ENCODE results near the gene SFXN4. TPM values are rescaled to one million over a fixed set of nuclear protein-coding genes. Genes with fewer than 3 reads are reported as not detected.
A peak's percentile ranks its signal among the peaks of the same experiment; 100 is the strongest.

Gene SFXN4
- total RNA-seq, 1 experiment from 2014 or later, result 67.0 TPM

DNA sequence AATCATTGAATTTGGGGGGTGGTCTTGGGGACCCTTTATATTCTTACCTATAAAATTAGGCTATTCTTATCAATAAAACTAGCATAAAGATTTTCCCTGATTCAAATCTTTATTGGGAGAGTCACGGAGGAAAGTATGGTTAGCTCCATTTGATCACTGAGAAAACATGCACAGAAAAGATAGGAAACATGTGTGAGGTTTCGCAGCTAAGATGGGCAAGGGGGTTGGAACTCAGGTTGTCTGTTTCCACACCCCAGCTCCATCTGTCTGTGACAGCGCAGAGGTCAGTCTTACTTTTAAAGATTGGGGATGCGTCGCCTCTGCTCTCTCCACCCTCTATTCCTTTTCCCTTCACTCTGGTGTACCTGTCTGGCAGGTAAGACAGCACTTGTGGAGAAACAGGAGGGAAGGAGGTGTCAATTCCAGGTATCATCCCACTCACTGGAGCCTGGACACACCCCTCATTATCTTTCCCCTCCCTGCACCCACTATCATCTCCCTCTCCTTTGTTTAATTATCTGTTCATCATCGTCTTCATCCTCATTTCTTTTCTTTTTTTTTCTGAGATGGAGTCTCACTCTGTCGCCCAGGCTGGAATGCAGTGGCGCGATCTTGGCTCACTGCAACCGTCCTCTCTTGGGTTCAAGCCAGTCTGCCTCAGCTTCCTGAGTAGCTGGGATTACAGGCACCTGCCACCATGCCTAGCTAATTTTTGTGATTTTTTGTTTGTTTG is 64.0 kb downstream of the SFXN4 start:
- H3K4me3 ChIP-seq (ENCODE audit: low read depth in 2 of 2, low read length in 2 of 2), result peak overlapping the region; percentile 26 to 48
- POLR2A ChIA-PET, result interaction anchor here (0.7 kb wide), 2 partner anchors 8 to 197 kb away, joined by 3 read pairs; no protein-coding TSS in a partner anchor
- H3K36me3 ChIP-seq (ENCODE audit: control insufficient read depth, insufficient read depth, low read length), result no peaks in the 10 kb centered on the region; the same call in 1 of the 2 replicates
- H3K27me3 ChIP-seq (ENCODE audit: control insufficient read depth, insufficient read depth, low read length), result no peaks in the 10 kb centered on the region
- CTCF ChIA-PET, result interaction anchor here (0.5 to 0.6 kb wide), 2 partner anchors 10 to 60 kb away, joined by 5 to 7 read pairs; no protein-coding TSS in a partner anchor
- H3K27ac ChIP-seq (ENCODE audit: low read length), result 0 out of 2 replicates have a peak overlapping the region, but pooled peaks have one; percentile 25
- TF ChIP-seq SIN3A (IDR thresholded peaks at IDR 0.05; ENCODE audit: borderline replicate concordance, insufficient read depth, low read depth, low read length) (no peak), POLR2AphosphoS5 (IDR thresholded peaks at IDR 0.05; ENCODE audit: low read depth, low read length) (no peak), TCF7L2 (IDR thresholded peaks at IDR 0.05; ENCODE audit: low read depth, low read length) (no peak)
- TF ChIP-seq, protein P1, sequence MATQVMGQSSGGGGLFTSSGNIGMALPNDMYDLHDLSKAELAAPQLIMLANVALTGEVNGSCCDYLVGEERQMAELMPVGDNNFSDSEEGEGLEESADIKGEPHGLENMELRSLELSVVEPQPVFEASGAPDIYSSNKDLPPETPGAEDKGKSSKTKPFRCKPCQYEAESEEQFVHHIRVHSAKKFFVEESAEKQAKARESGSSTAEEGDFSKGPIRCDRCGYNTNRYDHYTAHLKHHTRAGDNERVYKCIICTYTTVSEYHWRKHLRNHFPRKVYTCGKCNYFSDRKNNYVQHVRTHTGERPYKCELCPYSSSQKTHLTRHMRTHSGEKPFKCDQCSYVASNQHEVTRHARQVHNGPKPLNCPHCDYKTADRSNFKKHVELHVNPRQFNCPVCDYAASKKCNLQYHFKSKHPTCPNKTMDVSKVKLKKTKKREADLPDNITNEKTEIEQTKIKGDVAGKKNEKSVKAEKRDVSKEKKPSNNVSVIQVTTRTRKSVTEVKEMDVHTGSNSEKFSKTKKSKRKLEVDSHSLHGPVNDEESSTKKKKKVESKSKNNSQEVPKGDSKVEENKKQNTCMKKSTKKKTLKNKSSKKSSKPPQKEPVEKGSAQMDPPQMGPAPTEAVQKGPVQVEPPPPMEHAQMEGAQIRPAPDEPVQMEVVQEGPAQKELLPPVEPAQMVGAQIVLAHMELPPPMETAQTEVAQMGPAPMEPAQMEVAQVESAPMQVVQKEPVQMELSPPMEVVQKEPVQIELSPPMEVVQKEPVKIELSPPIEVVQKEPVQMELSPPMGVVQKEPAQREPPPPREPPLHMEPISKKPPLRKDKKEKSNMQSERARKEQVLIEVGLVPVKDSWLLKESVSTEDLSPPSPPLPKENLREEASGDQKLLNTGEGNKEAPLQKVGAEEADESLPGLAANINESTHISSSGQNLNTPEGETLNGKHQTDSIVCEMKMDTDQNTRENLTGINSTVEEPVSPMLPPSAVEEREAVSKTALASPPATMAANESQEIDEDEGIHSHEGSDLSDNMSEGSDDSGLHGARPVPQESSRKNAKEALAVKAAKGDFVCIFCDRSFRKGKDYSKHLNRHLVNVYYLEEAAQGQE (IDR thresholded peaks at IDR 0.05; ENCODE audit: insufficient read depth in 1 of 2, low read depth in 2 of 2, low read length in 1 of 2), result no peak
- in situ Hi-C loops (cut with HindIII; ENCODE audit: low pct_unique_long_range_greater_than_20kb, low sequenced_read_pairs) (no loop called here), intact Hi-C loops (cut with micrococcal nuclease; ENCODE audit: unreplicated experiment) (no loop called here)
- H3K4me1 ChIP-seq (ENCODE audit: control insufficient read depth, insufficient read depth, low read length), result peaks cover 15% of the 10 kb centered on the region
- no peak for ATAC-seq
- no peak for DNase-seq (ENCODE audit: low read depth, low spot score)
- H3K9me3 ChIP-seq (ENCODE audit: control insufficient read depth, insufficient read depth, low read depth, low read length), result no peaks in the 10 kb centered on the region
- no TSS peak for BruUV-seq (replicated peaks)

- ATAC-seq, result no peak
- H3K36me3 ChIP-seq (ENCODE audit: control insufficient read depth, insufficient read depth, low read length), result no peaks in the 10 kb centered on the region; the same call in 1 of the 2 replicates
- no peaks in the 10 kb centered on the region for H3K9me3 ChIP-seq (ENCODE audit: control insufficient read depth, insufficient read depth, low read depth, low read length)
- intact Hi-C loops (cut with micrococcal nuclease; ENCODE audit: unreplicated experiment) (no loop called here), in situ Hi-C loops (cut with HindIII; ENCODE audit: low pct_unique_long_range_greater_than_20kb, low sequenced_read_pairs) (no loop called here)
- no peaks in the 10 kb centered on the region for H3K27me3 ChIP-seq (ENCODE audit: control insufficient read depth, insufficient read depth, low read length)
- ChIA-PET POLR2A (interaction anchor here (0.7 kb wide), 1 partner anchor 9 kb away, joined by 3 read pairs; no protein-coding TSS in a partner anchor), CTCF (interaction anchor here (0.5 to 0.6 kb wide), 2 partner anchors 11 to 60 kb away, joined by 5 to 7 read pairs; no protein-coding TSS in a partner anchor)
- H3K4me1 ChIP-seq (ENCODE audit: control insufficient read depth, insufficient read depth, low read length), result peaks cover 15% of the 10 kb centered on the region
- H3K4me3 ChIP-seq (ENCODE audit: low read depth in 2 of 2, low read length in 2 of 2), result no peak overlapping the region
- TF ChIP-seq SIN3A (IDR thresholded peaks at IDR 0.05; ENCODE audit: borderline replicate concordance, insufficient read depth, low read depth, low read length) (no peak), POLR2AphosphoS5 (IDR thresholded peaks at IDR 0.05; ENCODE audit: low read depth, low read length) (no peak), TCF7L2 (IDR thresholded peaks at IDR 0.05; ENCODE audit: low read depth, low read length) (no peak), CTCF (IDR thresholded peaks at IDR 0.05) (no peak)
- TF ChIP-seq, protein P1 (IDR thresholded peaks at IDR 0.05; ENCODE audit: insufficient read depth in 1 of 2, low read depth in 2 of 2, low read length in 1 of 2), result no peak
- no peak for DNase-seq (ENCODE audit: low read depth, low spot score)
- no TSS peak for BruUV-seq (replicated peaks)
- no peak overlapping the region for H3K27ac ChIP-seq (ENCODE audit: low read length)
Measured at GRCh38 chr10:119100434-119101238, 64.9 kb downstream of the SFXN4 start.

Data from Panc1 (cell line).